ENCODE results near the gene DIPK1B. TPM values are rescaled to one million over a fixed set of nuclear protein-coding genes. Genes with fewer than 3 reads are reported as not detected.

DIPK1B gene
- total RNA-seq, 4 donors from 2014 or later: 4.4 to 12.8 (median 7.5) TPM

- DNase-seq (ENCODE audit: low spot score) (no peak), ATAC-seq (ENCODE audit: low FRiP score) (no peak)
- TF ChIP-seq CTCF (IDR thresholded peaks at IDR 0.05): no peak
These were observed 23.9 kb upstream of the DIPK1B start for GRCh38 chr9:136688274-136689107.

GRCh38 chr9:136689108-136689460 lies 23.3 kb upstream of the DIPK1B start:
- ATAC-seq (ENCODE audit: low FRiP score) (no peak), DNase-seq (ENCODE audit: low spot score) (no peak)
- no peak for TF ChIP-seq CTCF (IDR thresholded peaks at IDR 0.05)

- no peak for TF ChIP-seq CTCF (IDR thresholded peaks at IDR 0.05)
These were observed 22.1 kb upstream of the DIPK1B start for GRCh38 chr9:136690104-136690805.

GRCh38 chr9:136690806-136691261 lies 21.5 kb upstream of the DIPK1B start:
- no peak for DNase-seq (ENCODE audit: low spot score)
- ATAC-seq (ENCODE audit: low FRiP score): no peak
- TF ChIP-seq CTCF (IDR thresholded peaks at IDR 0.05): no peak

More at GRCh38 chr9:136690104-136690805, 22.1 kb upstream of the DIPK1B start:
- DNase-seq (ENCODE audit: low spot score) (no peak), ATAC-seq (ENCODE audit: low FRiP score) (no peak)

GRCh38 chr9:136691316-136692184 lies 20.8 kb upstream of the DIPK1B start:
- TF ChIP-seq CTCF (IDR thresholded peaks at IDR 0.05): no peak
- no peak for ATAC-seq (ENCODE audit: low FRiP score)
- no peak for DNase-seq (ENCODE audit: low spot score)

- ATAC-seq (ENCODE audit: low FRiP score): no peak
- no peak for DNase-seq (ENCODE audit: low spot score)
- TF ChIP-seq CTCF (IDR thresholded peaks at IDR 0.05): no peak
These were observed 19.9 kb upstream of the DIPK1B start for GRCh38 chr9:136692185-136693134.
